Gastroesophageal sphincter (tissue), 4 donors: ENCODE results near the gene ADARB1. TPM values are rescaled to one million over a fixed set of nuclear protein-coding genes. Genes with fewer than 3 reads are reported as not detected.
"Not testable (repeated sequence)": the region's sequence is repeated elsewhere in the genome, so short reads cannot be mapped to it uniquely, and the experiment has no call there.

Experiments used
- ATAC-seq: fragments of 150-250 bp; one replicate; pipeline ENCODE4 v1.9.1; 2016; ENCODE audit warnings: mild to moderate bottlenecking, moderate library complexity
- H3K27ac ChIP-seq, 4 donors: fragments of 200-600 bp; sonication (generic) in 3 of 4; 1 replicate in 3 of 4; 2 replicates in 1 of 4; pipeline ENCODE4 v1.5.1; 2016 to 2019
- H3K27me3 ChIP-seq: fragments of 200-600 bp; sonication (generic); one replicate; pipeline ENCODE4 v1.5.1; 2019
- H3K36me3 ChIP-seq, 2 donors: fragments of 200-600 bp; sonication (generic); one replicate each; pipeline ENCODE4 v1.5.1; 2019; ENCODE audit warnings: control low read depth in 1 of 2
- H3K4me1 ChIP-seq, 3 donors: fragments of 200-600 bp; sonication (generic); 1 replicate in 2 of 3; 2 replicates in 1 of 3; pipeline ENCODE4 v1.5.1; 2016 to 2019; ENCODE audit warnings: control low read depth in 2 of 3
- H3K4me3 ChIP-seq, 2 donors: fragments of 200-600 bp; sonication (generic); one replicate each; pipeline ENCODE4 v1.5.1; 2019; ENCODE audit warnings: mild to moderate bottlenecking in 1 of 2, moderate library complexity in 1 of 2
- H3K9me3 ChIP-seq, 3 donors: fragments of 200-600 bp; sonication (generic); one replicate each; pipeline ENCODE4 v1.5.1; 2017 to 2019; ENCODE audit warnings: control low read depth in 2 of 3
- CTCF ChIP-seq, 4 experiments: fragments of 200-600 bp in 2 of 4; fragments of 450-650 bp in 2 of 4; sonication (generic) in 1 of 4; IDR thresholded peaks; one replicate each; pipeline ENCODE4 v1.5.1; 2017 to 2019; ENCODE audit warnings: antibody characterized with exemption in 4 of 4, mild to moderate bottlenecking in 2 of 4, moderate library complexity in 2 of 4
- EP300 ChIP-seq: sonication (generic); formaldehyde crosslinking; IDR thresholded peaks from one replicate; pipeline ENCODE4 v1.6.1; 2017; ENCODE audit warnings: antibody characterized with exemption, mild to moderate bottlenecking
- POLR2A ChIP-seq, 2 donors: fragments of 450-650 bp; IDR thresholded peaks; one replicate each; pipeline ENCODE4 v1.6.1; 2017; ENCODE audit warnings: antibody characterized with exemption in 2 of 2, mild to moderate bottlenecking in 2 of 2, moderate library complexity in 1 of 2
- POLR2AphosphoS5 ChIP-seq: sonication (generic); formaldehyde crosslinking; IDR thresholded peaks from one replicate; pipeline ENCODE4 v1.6.1; 2017; ENCODE audit warnings: antibody characterized with exemption
- WGBS, 2 donors: methylation state at CpG; one replicate each; pipeline ENCODE4 v1.1.5; 2018; ENCODE audit warnings: low coverage in 1 of 2; 5-methylcytosine and 5-hydroxymethylcytosine counted together
- total RNA-seq, 4 donors: library from RNA; depleted of rRNA; stranded (reverse); fragments of >200 nt; gene quantifications; one replicate each; pipeline ENCODE4 v1.1.0, GENCODE V29; 2016

The ADARB1 gene
- total RNA-seq, 4 donors from 2014 or later, result 136 to 228 (median 181) TPM

GRCh38 chr21:45128613-45129188, 54.3 kb downstream of the ADARB1 start:
- Histone ChIP-seq H3K4me1 (peaks cover 7 to 99% (median 46%) of the 10 kb centered on the region in 3 donors), H3K4me3 (no peak overlapping the region), H3K27ac (peak overlapping the region; percentile 75 to 87 (median 84)), H3K27me3 (no peaks in the 10 kb centered on the region), H3K9me3 (no peaks in the 10 kb centered on the region), H3K36me3 (peaks cover 0 to 20% of the 10 kb centered on the region in 2 donors)
- WGBS, 2 donors, result 47 to 55% methylated on average over 5 of the region's 9 CpGs
- ATAC-seq, result peak; percentile 61
- no peak for TF ChIP-seq POLR2A (IDR thresholded peaks at IDR 0.05)
- peak; percentile 69 to 89 (median 85) for TF ChIP-seq CTCF (IDR thresholded peaks at IDR 0.05)
- TF ChIP-seq EP300, result no peak
- TF ChIP-seq POLR2AphosphoS5, result peak; percentile 54

- H3K9me3 ChIP-seq, result no peaks in the 10 kb centered on the region
- peaks cover 0 to 18% of the 10 kb centered on the region in 2 donors for H3K36me3 ChIP-seq
- H3K27me3 ChIP-seq, result no peaks in the 10 kb centered on the region
- peak overlapping the region; percentile 75 to 87 (median 84) for H3K27ac ChIP-seq
- H3K4me1 ChIP-seq, result peaks cover 7 to 98% (median 46%) of the 10 kb centered on the region in 3 donors
- no peak for TF ChIP-seq CTCF (IDR thresholded peaks at IDR 0.05)
- TF ChIP-seq EP300, result no peak
- TF ChIP-seq POLR2A (IDR thresholded peaks at IDR 0.05), result no peak
- TF ChIP-seq POLR2AphosphoS5, result no peak
- no peak overlapping the region for H3K4me3 ChIP-seq
- 65 to 66% methylated on average over 8 to 11 of the region's 19 CpGs for WGBS, 2 donors
- ATAC-seq, result no peak
Observed at GRCh38 chr21:45129189-45129923, 55.0 kb downstream of the ADARB1 start.

GRCh38 chr21:45130324-45130774, 56.0 kb downstream of the ADARB1 start:
- 0 to 8% methylated on average over 10 of the region's 10 CpGs for WGBS, 2 donors
- H3K4me1 ChIP-seq, result peaks cover 14 to 99% (median 49%) of the 10 kb centered on the region in 3 donors
- TF ChIP-seq POLR2A (IDR thresholded peaks at IDR 0.05), result no peak
- TF ChIP-seq POLR2AphosphoS5, result peak; percentile 64
- peaks cover 0 to 25% of the 10 kb centered on the region in 2 donors for H3K36me3 ChIP-seq
- no peaks in the 10 kb centered on the region for H3K27me3 ChIP-seq
- peak; percentile 85 for ATAC-seq
- H3K4me3 ChIP-seq, result peak overlapping the region in 1 of 2 donors; percentile 21
- H3K9me3 ChIP-seq, result no peaks in the 10 kb centered on the region
- peak overlapping the region; percentile 75 to 87 (median 84) for H3K27ac ChIP-seq

GRCh38 chr21:45131537-45131999, 57.2 kb downstream of the ADARB1 start:
- H3K9me3 ChIP-seq, result no peaks in the 10 kb centered on the region
- no peak for ATAC-seq
- H3K27me3 ChIP-seq, result no peaks in the 10 kb centered on the region
- 72 to 100% methylated on average over 1 to 2 of the region's 17 CpGs for WGBS, 2 donors
- TF ChIP-seq CTCF (IDR thresholded peaks at IDR 0.05) (no peak), EP300 (no peak), POLR2AphosphoS5 (no peak), POLR2A (IDR thresholded peaks at IDR 0.05) (no peak)
- H3K4me1 ChIP-seq, result peaks cover 14 to 99% (median 57%) of the 10 kb centered on the region in 3 donors
- no peak overlapping the region for H3K4me3 ChIP-seq
- peaks cover 0 to 26% of the 10 kb centered on the region in 2 donors for H3K36me3 ChIP-seq
- peak overlapping the region; percentile 75 to 87 (median 84) for H3K27ac ChIP-seq

GRCh38 chr21:45132841-45133573, 58.6 kb downstream of the ADARB1 start:
- H3K9me3 ChIP-seq, result no peaks in the 10 kb centered on the region
- H3K4me3 ChIP-seq, result no peak overlapping the region
- no peak for TF ChIP-seq EP300
- peak; percentile 11 for TF ChIP-seq POLR2AphosphoS5
- no peak for ATAC-seq
- no peaks in the 10 kb centered on the region for H3K27me3 ChIP-seq
- peaks cover 0 to 13% of the 10 kb centered on the region in 2 donors for H3K36me3 ChIP-seq
- WGBS, 2 donors, result 39 to 55% methylated on average over 7 to 10 of the region's 13 CpGs
- H3K27ac ChIP-seq, result peak overlapping the region in 3 of 4 donors; percentile 81 to 87 (median 86)
- H3K4me1 ChIP-seq, result peaks cover 14 to 99% (median 65%) of the 10 kb centered on the region in 3 donors

- H3K4me1 ChIP-seq, result peaks cover 13 to 99% (median 61%) of the 10 kb centered on the region in 3 donors
Observed at GRCh38 chr21:45133574-45134278, 59.3 kb downstream of the ADARB1 start.

More at GRCh38 chr21:45133574-45134278, 59.3 kb downstream of the ADARB1 start:
- not testable (repeated sequence) for H3K9me3 ChIP-seq, ATAC-seq, H3K4me3 ChIP-seq, H3K27me3 ChIP-seq
- 90 to 95% methylated on average over 15 to 20 of the region's 60 CpGs for WGBS, 2 donors
- Histone ChIP-seq H3K36me3 (peaks cover 0 to 13% of the 10 kb centered on the region in 2 donors), H3K27ac (peak overlapping the region in 3 of 4 donors; percentile 81 to 87 (median 86))
